Measurements from ENCODE around the gene ASTN2.

DNA sequence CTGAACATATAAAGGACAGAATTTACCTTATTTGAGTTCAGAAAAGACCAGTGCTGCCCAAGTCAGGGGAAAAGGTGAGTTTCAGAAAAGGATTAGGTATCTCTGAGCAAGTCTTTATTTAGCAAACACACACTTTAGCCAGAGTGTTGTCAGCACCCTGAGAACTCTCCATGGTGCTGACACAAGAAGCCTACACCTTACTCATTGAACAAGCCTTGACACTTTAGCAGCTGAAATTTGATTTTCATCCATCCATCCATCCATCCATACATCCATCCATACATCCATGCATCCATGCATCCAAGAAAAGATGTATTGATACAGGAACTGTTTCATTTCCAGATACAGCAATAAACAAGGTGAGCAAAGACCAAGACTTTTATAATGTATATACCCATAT, 416.6 kb downstream of the ASTN2 start:
- TF ChIP-seq, protein P1, sequence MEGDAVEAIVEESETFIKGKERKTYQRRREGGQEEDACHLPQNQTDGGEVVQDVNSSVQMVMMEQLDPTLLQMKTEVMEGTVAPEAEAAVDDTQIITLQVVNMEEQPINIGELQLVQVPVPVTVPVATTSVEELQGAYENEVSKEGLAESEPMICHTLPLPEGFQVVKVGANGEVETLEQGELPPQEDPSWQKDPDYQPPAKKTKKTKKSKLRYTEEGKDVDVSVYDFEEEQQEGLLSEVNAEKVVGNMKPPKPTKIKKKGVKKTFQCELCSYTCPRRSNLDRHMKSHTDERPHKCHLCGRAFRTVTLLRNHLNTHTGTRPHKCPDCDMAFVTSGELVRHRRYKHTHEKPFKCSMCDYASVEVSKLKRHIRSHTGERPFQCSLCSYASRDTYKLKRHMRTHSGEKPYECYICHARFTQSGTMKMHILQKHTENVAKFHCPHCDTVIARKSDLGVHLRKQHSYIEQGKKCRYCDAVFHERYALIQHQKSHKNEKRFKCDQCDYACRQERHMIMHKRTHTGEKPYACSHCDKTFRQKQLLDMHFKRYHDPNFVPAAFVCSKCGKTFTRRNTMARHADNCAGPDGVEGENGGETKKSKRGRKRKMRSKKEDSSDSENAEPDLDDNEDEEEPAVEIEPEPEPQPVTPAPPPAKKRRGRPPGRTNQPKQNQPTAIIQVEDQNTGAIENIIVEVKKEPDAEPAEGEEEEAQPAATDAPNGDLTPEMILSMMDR (IDR thresholded peaks at IDR 0.05; ENCODE audit: insufficient read depth, low read depth, low read length) = no peak
- no peak for TF ChIP-seq EZH2 (IDR thresholded peaks at IDR 0.05; ENCODE audit: insufficient read depth, low read length)
